A375 (cell line): ENCODE measurements around the gene SLC41A3. TPM values are rescaled to one million over a fixed set of nuclear protein-coding genes. Genes with fewer than 3 reads are reported as not detected.

Experiments
- small RNA-seq: library from RNA; depleted of rRNA; stranded (forward); fragments of <200 nt; gene quantifications from one replicate; pipeline ENCODE3, GENCODE V24; 2014
- total RNA-seq: library from RNA; depleted of rRNA; stranded (reverse); fragments of >200 nt; shearing (Covaris generic); gene quantifications from 2 replicates; pipeline ENCODE4 v1.2.3, GENCODE V29; 2014; rRNA removed

Gene SLC41A3
- 39.7 and 47.3 TPM in 2 replicates for total RNA-seq

DNA sequence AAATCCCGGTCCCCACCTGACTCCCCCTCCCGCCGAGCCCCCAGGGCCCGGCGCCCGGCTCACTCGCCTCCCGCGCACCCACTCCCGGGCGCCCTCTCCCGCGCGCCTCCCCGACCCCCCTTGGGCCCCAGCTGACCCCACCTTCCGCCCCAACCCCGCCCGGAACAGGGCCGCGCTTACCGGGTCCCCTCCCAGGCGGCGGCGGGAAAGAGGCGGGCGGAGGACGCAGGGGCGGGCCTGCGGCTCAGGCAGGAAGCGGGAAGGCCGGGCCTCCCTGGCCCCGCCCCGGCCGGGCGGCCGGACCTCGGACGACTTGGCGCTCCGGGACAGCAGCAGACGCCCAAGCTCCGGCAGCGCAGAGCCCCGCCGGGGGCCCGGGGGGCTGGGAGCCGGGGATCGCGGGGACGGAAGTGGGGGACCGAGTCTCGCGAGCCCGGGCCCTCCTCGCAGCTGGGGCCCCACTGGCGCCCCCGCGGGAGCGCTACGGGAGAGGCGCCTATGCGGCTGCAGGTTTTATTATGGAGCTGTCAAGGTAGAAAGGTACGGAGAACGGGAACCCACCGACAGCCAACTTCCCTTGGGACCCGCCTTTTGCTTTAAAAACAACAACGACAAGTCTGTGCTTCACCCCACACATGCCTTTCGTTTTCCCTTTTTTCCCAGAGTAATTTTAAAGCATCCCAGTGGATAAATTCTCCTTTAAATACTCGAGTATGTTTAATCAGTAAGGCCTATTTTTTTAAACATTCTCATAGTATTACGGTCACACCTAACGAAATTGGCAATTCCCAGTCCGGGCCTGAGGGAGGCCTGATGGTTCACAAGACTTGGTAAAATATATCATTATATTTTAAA lies at the start of gene SLC41A3:
SLC41A3 (minus strand) TSS at position 212 of the 855 bp plus-strand sequence. CDS start 15,905 bp downstream, outside the sequence.

DNA sequence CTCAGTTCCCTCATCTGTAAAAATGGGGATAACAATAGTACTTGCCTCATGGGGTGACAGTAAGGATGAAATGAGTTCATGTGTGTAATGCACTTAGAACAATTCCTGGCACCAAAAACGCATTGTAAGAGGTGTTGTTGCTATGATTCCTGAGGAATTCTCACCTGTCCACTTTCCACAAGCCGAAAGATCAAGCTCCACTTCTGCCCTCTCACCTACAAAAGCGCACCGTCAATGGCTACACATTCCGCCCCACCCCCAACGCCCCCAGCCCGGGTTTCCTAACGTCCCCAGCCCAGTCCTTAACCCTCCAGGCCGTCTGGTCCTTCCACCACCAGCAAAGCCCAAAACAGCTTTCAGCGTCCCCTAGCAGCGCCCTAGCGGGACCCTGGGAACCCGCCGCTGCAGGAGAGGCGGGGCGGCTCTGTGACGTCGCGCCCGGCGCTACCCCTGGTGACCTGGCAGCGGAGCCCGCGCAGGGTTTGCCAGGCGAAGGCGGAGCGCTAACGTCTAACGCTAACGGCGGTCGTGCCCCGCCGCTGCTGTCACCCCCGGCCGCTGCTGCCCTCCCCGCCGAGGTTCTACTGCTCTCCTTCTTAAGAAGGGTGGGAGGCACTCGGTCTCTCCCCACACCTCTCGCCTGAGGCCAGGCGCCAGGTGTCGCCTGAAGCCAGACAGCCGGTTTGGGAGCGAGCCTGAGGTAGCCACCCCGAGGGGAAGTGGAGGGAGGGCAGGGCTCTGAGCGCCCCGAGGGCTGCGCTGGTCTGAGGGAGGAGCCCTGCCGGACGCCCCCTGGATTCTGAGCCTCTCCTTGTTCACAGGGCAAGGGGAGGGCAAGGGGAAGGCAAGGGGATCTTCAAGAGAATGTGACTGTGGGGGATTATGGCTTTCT lies 115.0 kb downstream of the SLC41A3 start, which contains the start of gene ROPN1B:
ROPN1B (plus strand) TSS at position 478 of the 892 bp plus-strand sequence. CDS start 2,877 bp downstream, outside the sequence.

Small RNA genes lying within 50 kb of the gene (small RNA-seq; reads per million reads assigned to genes)
- gene AC092903.1, result not detected

Other genes with a start within 250 kb of the SLC41A3 start
- gene ROPN1B, start 114.9 kb downstream of the SLC41A3 start, total RNA-seq, result 7.4 and 8.2 TPM in 2 replicates
- gene ALDH1L1, start 96.5 kb upstream of the SLC41A3 start, total RNA-seq, result 0.11 TPM in 1 of 2 replicates, not detected in the other